WTC11 (cell line): ENCODE data around the gene RAP1GAP.

Source experiments
- FOXJ3 ChIP-seq: sonication (generic); formaldehyde crosslinking; IDR thresholded peaks from 2 replicates; pipeline ENCODE4 v1.9.0; 2021; ENCODE audit warnings: missing genetic modification reagents, mild to moderate bottlenecking, borderline replicate concordance
- FOXP1 ChIP-seq: sonication (generic); formaldehyde crosslinking; IDR thresholded peaks from 2 replicates; pipeline ENCODE4 v1.8.0; 2022; ENCODE audit warnings: missing genetic modification reagents, mild to moderate bottlenecking, moderate library complexity, borderline replicate concordance
- JUN ChIP-seq: sonication (generic); formaldehyde crosslinking; IDR thresholded peaks from 2 replicates; pipeline ENCODE4 v1.8.0; 2023; ENCODE audit warnings: mild to moderate bottlenecking, missing genetic modification reagents
- NFATC4 ChIP-seq: fragments of 250-450 bp; sonication (Bioruptor Pico); IDR thresholded peaks from 2 replicates; pipeline ENCODE4 v1.9.0; 2021; ENCODE audit warnings: mild to moderate bottlenecking
- OVOL2 ChIP-seq: fragments of 250-450 bp; sonication (Bioruptor Pico); IDR thresholded peaks from 2 replicates; pipeline ENCODE4 v1.9.0; 2021; ENCODE audit warnings: mild to moderate bottlenecking, borderline replicate concordance
- TF ChIP-seq, protein P1 (sequence below): fragments of 200-600 bp; IDR thresholded peaks from 2 replicates; pipeline ENCODE4 v1.8.0; 2022; ENCODE audit warnings: antibody characterized with exemption
- TF ChIP-seq, protein P2 (sequence below): sonication (generic); formaldehyde crosslinking; IDR thresholded peaks from 2 replicates; pipeline ENCODE4 v1.8.0; 2022; ENCODE audit warnings: missing genetic modification reagents

GRCh38 chr1:21577324-21577723, 91.8 kb downstream of the RAP1GAP start:
- TF ChIP-seq OVOL2 (CRISPR knock-in tag) (no peak), JUN (no peak), FOXP1 (CRISPR knock-in tag) (no peak), NFATC4 (CRISPR knock-in tag) (no peak), FOXJ3 (CRISPR knock-in tag) (no peak)
- TF ChIP-seq, protein P1, sequence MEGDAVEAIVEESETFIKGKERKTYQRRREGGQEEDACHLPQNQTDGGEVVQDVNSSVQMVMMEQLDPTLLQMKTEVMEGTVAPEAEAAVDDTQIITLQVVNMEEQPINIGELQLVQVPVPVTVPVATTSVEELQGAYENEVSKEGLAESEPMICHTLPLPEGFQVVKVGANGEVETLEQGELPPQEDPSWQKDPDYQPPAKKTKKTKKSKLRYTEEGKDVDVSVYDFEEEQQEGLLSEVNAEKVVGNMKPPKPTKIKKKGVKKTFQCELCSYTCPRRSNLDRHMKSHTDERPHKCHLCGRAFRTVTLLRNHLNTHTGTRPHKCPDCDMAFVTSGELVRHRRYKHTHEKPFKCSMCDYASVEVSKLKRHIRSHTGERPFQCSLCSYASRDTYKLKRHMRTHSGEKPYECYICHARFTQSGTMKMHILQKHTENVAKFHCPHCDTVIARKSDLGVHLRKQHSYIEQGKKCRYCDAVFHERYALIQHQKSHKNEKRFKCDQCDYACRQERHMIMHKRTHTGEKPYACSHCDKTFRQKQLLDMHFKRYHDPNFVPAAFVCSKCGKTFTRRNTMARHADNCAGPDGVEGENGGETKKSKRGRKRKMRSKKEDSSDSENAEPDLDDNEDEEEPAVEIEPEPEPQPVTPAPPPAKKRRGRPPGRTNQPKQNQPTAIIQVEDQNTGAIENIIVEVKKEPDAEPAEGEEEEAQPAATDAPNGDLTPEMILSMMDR: no peak
- TF ChIP-seq, protein P2, sequence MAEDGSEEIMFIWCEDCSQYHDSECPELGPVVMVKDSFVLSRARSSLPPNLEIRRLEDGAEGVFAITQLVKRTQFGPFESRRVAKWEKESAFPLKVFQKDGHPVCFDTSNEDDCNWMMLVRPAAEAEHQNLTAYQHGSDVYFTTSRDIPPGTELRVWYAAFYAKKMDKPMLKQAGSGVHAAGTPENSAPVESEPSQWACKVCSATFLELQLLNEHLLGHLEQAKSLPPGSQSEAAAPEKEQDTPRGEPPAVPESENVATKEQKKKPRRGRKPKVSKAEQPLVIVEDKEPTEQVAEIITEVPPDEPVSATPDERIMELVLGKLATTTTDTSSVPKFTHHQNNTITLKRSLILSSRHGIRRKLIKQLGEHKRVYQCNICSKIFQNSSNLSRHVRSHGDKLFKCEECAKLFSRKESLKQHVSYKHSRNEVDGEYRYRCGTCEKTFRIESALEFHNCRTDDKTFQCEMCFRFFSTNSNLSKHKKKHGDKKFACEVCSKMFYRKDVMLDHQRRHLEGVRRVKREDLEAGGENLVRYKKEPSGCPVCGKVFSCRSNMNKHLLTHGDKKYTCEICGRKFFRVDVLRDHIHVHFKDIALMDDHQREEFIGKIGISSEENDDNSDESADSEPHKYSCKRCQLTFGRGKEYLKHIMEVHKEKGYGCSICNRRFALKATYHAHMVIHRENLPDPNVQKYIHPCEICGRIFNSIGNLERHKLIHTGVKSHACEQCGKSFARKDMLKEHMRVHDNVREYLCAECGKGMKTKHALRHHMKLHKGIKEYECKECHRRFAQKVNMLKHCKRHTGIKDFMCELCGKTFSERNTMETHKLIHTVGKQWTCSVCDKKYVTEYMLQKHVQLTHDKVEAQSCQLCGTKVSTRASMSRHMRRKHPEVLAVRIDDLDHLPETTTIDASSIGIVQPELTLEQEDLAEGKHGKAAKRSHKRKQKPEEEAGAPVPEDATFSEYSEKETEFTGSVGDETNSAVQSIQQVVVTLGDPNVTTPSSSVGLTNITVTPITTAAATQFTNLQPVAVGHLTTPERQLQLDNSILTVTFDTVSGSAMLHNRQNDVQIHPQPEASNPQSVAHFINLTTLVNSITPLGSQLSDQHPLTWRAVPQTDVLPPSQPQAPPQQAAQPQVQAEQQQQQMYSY: no peak
